Calu3 (cell line): ENCODE measurements around the gene MMRN2. TPM values are rescaled to one million over a fixed set of nuclear protein-coding genes. Genes with fewer than 3 reads are reported as not detected.
"Not testable (repeated sequence)": the region's sequence is repeated elsewhere in the genome, so short reads cannot be mapped to it uniquely, and the experiment has no call there.

Source experiments
- BruUV-seq: library from RNA; stranded (reverse); fragments of 400-500 nt; replicated peaks from 2 replicates; lab custom pipeline; 2021; lab: Mats Ljungman, UMichigan
- CTCF ChIA-PET: fragments of 300-600 bp; sonication (Branson Sonifier 250); formaldehyde crosslinking; loops from one replicate; lab custom pipeline; 2022; ENCODE audit warnings: antibody characterized with exemption; lab: Charles Lee
- DNase-seq: peaks from one replicate; pipeline ENCODE4 v3.0.0; 2022
- H3K27ac Mint-ChIP-seq: one replicate; pipeline ENCODE4 v1.8.0; 2022; ENCODE audit warnings: mixed read lengths; ENCODE audit not compliant: unreplicated experiment
- H3K27me3 Mint-ChIP-seq: one replicate; pipeline ENCODE4 v1.8.0; 2022; ENCODE audit warnings: mixed read lengths; ENCODE audit not compliant: unreplicated experiment
- H3K36me3 Mint-ChIP-seq: one replicate; pipeline ENCODE4 v1.8.0; 2022; ENCODE audit warnings: mild to moderate bottlenecking, moderate library complexity, mixed read lengths; ENCODE audit not compliant: insufficient read depth, unreplicated experiment
- H3K4me1 Mint-ChIP-seq: one replicate; pipeline ENCODE4 v1.8.0; 2022; ENCODE audit warnings: mild to moderate bottlenecking, low read depth, mixed read lengths; ENCODE audit not compliant: unreplicated experiment
- H3K4me3 Mint-ChIP-seq: one replicate; pipeline ENCODE4 v1.8.0; 2022; ENCODE audit warnings: mild to moderate bottlenecking, low read depth, moderate library complexity, mixed read lengths; ENCODE audit not compliant: unreplicated experiment
- H3K9me3 Mint-ChIP-seq: one replicate; pipeline ENCODE4 v1.8.0; 2022; ENCODE audit warnings: low read depth, mixed read lengths; ENCODE audit not compliant: unreplicated experiment
- CTCF ChIP-seq: fragments of 200-600 bp; IDR thresholded peaks from one replicate; pipeline ENCODE4 v1.8.0; 2022; ENCODE audit warnings: antibody characterized with exemption; ENCODE audit not compliant: unreplicated experiment
- intact Hi-C: fragments of 100-400 bp; cut with micrococcal nuclease; formaldehyde crosslinking; loops from one replicate; pipeline ENCODE4 v1.10.0; 2022; ENCODE audit not compliant: unreplicated experiment
- total RNA-seq: library from RNA; stranded (reverse); gene quantifications from 2 replicates; pipeline ENCODE4 v1.2.3, GENCODE V29; 2022

MMRN2 gene
- total RNA-seq, 1 experiment from 2014 or later: not detected

GRCh38 chr10:86952106-86952505, 5.3 kb downstream of the MMRN2 start:
- no peaks in the 10 kb centered on the region for H3K4me1 Mint-ChIP-seq
- no peak overlapping the region for H3K4me3 Mint-ChIP-seq
- CTCF ChIA-PET: no interaction called here
- no peak for TF ChIP-seq CTCF
- DNase-seq: no peak
- no peak overlapping the region for H3K27ac Mint-ChIP-seq
- no TSS peak for BruUV-seq
- no peaks in the 10 kb centered on the region for H3K36me3 Mint-ChIP-seq
- H3K27me3 Mint-ChIP-seq: peaks cover 2% of the 10 kb centered on the region
- H3K9me3 Mint-ChIP-seq: no peaks in the 10 kb centered on the region
- intact Hi-C loops: no loop called here

GRCh38 chr10:86951184-86951761, 6.1 kb downstream of the MMRN2 start:
- Mint-ChIP-seq H3K27me3 (peaks cover 11% of the 10 kb centered on the region), H3K36me3 (no peaks in the 10 kb centered on the region), H3K9me3 (no peaks in the 10 kb centered on the region), H3K4me3 (no peak overlapping the region), H3K27ac (no peak overlapping the region), H3K4me1 (no peaks in the 10 kb centered on the region)
- CTCF ChIA-PET: interaction anchor here (0.6 kb wide), 1 partner anchor 94 kb away, joined by 3 read pairs; no protein-coding TSS in a partner anchor
- intact Hi-C loops: no loop called here
- TF ChIP-seq CTCF: no peak
- DNase-seq: no peak
- no TSS peak for BruUV-seq

- CTCF ChIA-PET: no interaction called here
Observed at GRCh38 chr10:86950349-86950748, 7.1 kb downstream of the MMRN2 start.

GRCh38 chr10:86947806-86948205, 9.6 kb downstream of the MMRN2 start:
- H3K4me1 Mint-ChIP-seq, CTCF ChIA-PET: not testable (repeated sequence)

More at GRCh38 chr10:86950349-86950748, 7.1 kb downstream of the MMRN2 start:
- BruUV-seq: no TSS peak
- no peak for DNase-seq
- peaks cover 13% of the 10 kb centered on the region for H3K27me3 Mint-ChIP-seq
- TF ChIP-seq CTCF: no peak
- H3K27ac Mint-ChIP-seq: no peak overlapping the region
- no peaks in the 10 kb centered on the region for H3K4me1 Mint-ChIP-seq
- H3K9me3 Mint-ChIP-seq: no peaks in the 10 kb centered on the region
- no peak overlapping the region for H3K4me3 Mint-ChIP-seq
- intact Hi-C loops: no loop called here
- H3K36me3 Mint-ChIP-seq: no peaks in the 10 kb centered on the region

More at GRCh38 chr10:86947806-86948205, 9.6 kb downstream of the MMRN2 start:
- peaks cover 13% of the 10 kb centered on the region for H3K27me3 Mint-ChIP-seq
- H3K9me3 Mint-ChIP-seq, H3K4me3 Mint-ChIP-seq, BruUV-seq, H3K36me3 Mint-ChIP-seq, H3K27ac Mint-ChIP-seq, DNase-seq, intact Hi-C loops: not testable (repeated sequence)
